Right forelimb (tissue), 1 donor: ENCODE data around the gene ZNF398.

Experiments
- DNase-seq: peaks from one replicate; pipeline ENCODE4 v3.0.0-alpha.2; 2018

ZNF398 gene

GRCh38 chr7:149153346-149153745 lies 6.1 kb downstream of the ZNF398 start:
- no peak for DNase-seq

GRCh38 chr7:149154056-149154455 lies 6.8 kb downstream of the ZNF398 start:
- DNase-seq: no peak

GRCh38 chr7:149156898-149157297 lies 9.6 kb downstream of the ZNF398 start:
- DNase-seq: no peak

- no peak for DNase-seq
Measured at GRCh38 chr7:149161241-149161848, 14.1 kb downstream of the ZNF398 start.

- DNase-seq: no peak
Measured at GRCh38 chr7:149166142-149166541, 18.9 kb downstream of the ZNF398 start.

- no peak for DNase-seq
Measured at GRCh38 chr7:149166630-149167352, 19.5 kb downstream of the ZNF398 start.

- DNase-seq: no peak
Measured at GRCh38 chr7:149171892-149172533, 24.8 kb downstream of the ZNF398 start.

GRCh38 chr7:149172534-149172920 lies 25.3 kb downstream of the ZNF398 start:
- DNase-seq: no peak

GRCh38 chr7:149175150-149175549 lies 27.9 kb downstream of the ZNF398 start:
- DNase-seq: no peak

DNA sequence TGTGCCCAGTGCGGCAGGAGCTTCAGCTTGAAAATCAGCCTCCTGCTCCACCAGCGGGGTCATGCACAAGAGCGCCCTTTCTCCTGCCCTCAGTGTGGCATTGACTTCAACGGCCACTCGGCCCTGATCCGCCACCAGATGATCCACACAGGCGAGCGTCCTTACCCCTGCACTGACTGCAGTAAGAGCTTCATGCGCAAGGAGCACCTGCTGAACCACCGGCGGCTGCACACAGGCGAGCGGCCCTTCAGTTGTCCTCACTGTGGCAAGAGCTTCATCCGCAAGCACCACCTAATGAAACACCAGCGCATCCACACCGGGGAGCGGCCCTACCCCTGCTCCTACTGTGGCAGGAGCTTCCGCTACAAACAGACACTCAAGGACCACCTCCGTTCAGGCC lies 32.0 kb downstream of the ZNF398 start:
- DNase-seq: no peak

- no peak for DNase-seq
Measured at GRCh38 chr7:149180722-149181449, 33.6 kb downstream of the ZNF398 start.

GRCh38 chr7:149181450-149181790 lies 34.2 kb downstream of the ZNF398 start:
- no peak for DNase-seq

- no peak for DNase-seq
Measured at GRCh38 chr7:149184274-149184673, 37.0 kb downstream of the ZNF398 start.

DNA sequence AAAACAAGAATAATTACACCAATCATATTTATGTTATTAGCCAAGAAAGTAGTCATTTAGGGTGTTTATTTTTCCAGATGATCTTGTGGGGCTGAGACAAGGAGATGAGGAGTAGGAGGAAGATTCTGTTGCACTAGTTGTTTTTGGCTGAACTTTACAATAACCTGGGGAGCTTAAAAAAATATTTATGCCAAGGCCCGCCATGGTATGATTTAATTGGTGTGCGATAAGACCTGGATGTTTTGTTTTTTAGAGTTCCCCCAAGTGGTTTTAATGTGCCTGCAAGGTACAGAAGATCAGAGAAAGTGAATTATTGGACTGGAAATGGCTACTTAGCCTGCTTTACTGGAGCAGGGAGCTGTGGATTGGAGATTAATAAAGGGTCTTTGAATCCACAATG lies 41.0 kb downstream of the ZNF398 start:
- no peak for DNase-seq

- DNase-seq: no peak
Measured at GRCh38 chr7:149188637-149189259, 41.5 kb downstream of the ZNF398 start.

DNA sequence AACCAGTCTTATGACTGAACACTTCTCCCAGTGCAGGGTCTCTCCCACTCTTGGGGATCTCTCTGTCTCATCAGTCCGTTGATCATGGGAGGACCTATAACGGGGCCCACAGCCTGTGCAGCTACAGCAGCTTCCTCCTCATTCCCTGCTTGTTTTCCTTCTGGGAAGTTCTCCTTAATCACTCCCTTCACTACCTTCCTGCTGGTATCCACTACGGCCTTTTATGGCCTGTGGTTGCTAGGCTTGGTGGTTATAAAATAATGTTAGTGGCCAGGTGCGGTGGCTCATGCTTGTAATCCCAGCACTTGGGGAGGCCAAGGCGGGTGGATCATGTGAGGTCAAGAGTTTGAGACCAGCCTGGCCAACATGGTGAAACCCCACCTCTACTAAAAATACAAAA lies 44.6 kb downstream of the ZNF398 start:
- no peak for DNase-seq

DNA sequence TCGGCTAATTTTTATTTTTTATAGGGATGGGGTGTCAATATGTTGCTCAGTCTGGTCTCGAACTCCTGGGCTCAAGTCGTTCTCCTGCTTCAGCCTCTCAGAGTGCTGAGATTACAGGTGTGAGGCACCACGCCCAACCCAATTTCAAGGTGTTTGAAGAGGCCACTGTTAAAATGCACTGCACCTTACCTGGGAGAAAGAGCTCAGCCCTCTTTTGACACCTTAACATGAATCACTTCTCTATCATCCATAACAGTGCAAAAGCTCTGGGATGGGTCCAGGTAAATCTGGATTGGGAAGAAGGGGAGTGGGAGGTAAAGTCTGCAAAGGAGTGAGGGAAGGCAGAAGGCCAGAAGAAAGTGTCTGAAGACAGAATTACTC lies 47.5 kb downstream of the ZNF398 start:
- no peak for DNase-seq

DNA sequence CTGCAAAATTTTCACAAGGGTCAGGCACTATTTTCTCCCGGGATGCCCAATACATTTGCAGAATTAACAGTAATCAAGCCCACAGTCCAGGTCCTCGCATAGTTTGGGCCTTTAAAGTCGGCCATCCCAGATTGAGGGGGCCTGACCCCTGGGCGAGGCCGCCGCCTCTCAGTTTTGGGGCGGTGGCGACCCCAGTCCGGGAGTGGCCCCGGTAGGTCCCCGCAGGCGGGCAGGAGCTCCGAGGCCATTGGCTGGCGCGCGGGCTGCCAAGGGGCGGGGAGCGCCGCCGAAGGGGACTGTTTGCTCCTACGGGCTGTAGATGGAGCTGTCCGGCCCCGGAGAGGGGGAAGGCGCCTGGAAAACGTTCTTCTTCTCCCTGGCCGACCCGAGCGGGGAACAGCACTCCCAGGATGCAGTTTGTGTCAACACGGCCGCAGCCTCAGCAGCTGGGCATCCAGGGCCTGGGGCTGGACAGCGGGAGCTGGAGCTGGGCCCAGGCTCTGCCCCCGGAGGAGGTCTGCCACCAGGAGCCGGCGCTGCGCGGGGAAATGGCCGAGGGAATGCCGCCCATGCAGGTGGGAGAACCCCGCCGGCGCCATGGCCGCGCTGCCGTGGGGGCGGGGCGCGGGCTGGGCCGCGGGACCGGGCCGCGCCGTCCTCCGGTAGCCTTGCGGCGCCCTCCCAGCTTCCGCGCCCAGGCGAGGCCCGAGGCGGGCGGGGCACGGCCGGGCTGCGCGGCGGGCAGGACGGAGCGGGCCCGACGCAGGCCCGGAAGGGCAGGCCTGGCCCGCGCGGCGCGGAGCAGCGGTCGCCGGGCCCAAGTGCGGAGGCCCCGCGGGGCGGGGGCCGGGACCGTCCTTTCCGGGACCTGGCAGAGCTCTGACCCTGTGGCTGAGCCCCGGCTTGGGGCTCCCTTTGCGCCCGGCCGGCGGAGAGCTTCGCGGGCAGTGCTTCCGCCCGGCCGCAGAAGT lies 48.2 kb downstream of the ZNF398 start, which contains the start of gene ZNF282:
Gene ZNF282 (plus strand): TSS at position 367 of the 971 bp plus-strand sequence. CDS start 44 bp downstream, at position 411.
- DNase-seq: peak; percentile 92

DNA sequence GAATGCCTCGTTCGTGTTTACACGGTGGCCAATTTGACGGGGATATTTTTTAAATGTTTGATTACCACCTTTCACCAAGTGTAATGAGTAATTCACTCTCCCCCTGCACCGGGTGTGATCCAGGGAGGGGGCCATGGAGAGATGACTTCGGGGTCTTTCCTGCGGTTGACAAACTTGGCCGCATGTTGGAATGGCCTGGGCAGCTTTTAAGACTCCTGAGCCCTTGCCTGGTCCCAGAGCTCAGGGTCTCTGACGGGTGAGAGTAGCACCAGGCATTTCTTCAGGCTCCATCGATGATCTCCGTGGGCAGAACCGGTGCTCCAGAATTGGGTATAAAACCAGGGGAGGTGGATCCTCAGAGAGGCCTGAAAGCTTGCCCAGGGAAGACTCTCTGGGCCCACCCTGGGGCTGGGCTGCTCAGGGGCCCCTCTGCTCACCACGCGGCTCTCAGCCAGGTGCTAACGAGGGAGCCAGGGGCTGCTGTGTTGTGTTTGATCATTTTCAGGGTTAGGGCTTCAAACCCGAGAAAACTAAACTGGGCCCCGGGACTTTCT lies 49.0 kb downstream of the ZNF398 start:
- peak; percentile 50 for DNase-seq

- DNase-seq: no peak
Measured at GRCh38 chr7:149196705-149197171, 49.5 kb downstream of the ZNF398 start.

DNA sequence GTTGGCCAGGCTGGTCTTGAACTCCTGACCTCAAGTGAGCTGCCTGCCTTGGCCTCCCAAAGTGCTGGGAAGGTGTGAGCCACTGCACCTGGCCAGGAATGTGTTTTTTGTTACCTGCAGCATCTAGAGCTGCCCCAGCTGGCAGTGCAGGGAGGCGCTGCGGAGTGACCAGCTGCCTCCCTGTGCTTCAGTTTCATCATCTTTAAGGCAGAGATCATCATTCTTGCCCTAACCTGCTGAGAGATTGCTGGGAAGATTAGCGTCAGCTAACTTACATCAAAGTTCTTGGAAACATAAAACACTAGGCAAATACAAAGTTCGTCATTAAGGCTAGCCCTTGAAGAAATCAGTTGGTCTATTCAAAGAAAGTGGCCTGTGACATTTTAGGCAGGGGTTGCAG lies 50.4 kb downstream of the ZNF398 start:
- DNase-seq: no peak
